NOMO-1 (cell line): ENCODE measurements around the gene QPRT.
"Not testable (repeated sequence)": the region's sequence is repeated elsewhere in the genome, so short reads cannot be mapped to it uniquely, and the experiment has no call there.

Source experiments
- DNase-seq, 2 experiments: peaks; one replicate each; lab custom pipeline; 2025; ENCODE audit not compliant: unreplicated experiment in 2 of 2; lab: John Stamatoyannopoulos, UW

Gene QPRT

DNA sequence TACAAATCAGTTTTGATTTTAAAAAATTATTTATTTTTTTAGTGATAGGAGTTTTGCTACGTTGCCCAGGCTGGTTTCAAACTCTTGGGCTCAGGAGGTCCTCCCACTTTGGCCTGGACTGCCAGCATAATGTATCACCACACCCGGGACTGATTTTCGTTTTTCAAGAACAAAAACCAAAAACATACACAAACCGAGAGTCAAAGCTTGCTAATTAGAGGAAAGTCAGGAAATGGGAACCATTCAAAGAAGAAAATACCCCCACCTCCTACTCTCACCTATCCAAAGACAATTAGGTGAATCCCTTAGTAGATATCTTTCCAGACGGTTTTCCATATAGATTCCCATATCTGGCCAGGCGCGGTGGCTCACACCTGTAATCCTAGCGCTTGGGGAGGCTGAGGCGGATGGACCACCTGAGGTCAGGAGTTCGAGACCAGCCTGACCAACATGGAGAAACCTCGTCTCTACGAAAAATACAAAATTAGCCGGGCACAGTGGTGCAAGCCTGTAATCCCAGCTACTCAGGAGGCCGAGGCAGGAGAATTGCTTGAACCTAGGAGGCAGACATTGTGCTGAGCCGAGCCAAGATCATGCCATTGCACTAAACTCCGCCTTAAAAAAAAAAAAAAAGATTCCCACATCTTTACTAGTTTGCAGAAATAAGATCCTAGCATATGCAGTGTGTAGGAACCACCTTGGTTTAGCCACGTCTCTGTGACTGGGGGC, 16.8 kb upstream of the QPRT start:
- no peak for DNase-seq

DNA sequence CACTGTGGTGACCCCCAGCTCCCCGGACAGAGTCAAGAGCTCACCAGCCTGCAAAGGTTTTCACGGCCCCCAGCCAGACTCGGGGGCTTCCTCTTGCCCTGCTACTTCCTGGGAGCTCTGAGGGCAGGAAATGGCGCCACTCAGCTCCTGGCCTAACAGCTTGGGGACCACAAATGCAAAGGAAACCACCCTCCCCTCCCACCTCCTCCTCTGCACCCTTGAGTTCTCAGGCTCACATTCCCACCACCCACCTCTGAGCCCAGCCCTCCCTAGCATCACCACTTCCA, 16.3 kb upstream of the QPRT start:
- peak in 1 of 2 experiments; percentile 32 for DNase-seq

DNA sequence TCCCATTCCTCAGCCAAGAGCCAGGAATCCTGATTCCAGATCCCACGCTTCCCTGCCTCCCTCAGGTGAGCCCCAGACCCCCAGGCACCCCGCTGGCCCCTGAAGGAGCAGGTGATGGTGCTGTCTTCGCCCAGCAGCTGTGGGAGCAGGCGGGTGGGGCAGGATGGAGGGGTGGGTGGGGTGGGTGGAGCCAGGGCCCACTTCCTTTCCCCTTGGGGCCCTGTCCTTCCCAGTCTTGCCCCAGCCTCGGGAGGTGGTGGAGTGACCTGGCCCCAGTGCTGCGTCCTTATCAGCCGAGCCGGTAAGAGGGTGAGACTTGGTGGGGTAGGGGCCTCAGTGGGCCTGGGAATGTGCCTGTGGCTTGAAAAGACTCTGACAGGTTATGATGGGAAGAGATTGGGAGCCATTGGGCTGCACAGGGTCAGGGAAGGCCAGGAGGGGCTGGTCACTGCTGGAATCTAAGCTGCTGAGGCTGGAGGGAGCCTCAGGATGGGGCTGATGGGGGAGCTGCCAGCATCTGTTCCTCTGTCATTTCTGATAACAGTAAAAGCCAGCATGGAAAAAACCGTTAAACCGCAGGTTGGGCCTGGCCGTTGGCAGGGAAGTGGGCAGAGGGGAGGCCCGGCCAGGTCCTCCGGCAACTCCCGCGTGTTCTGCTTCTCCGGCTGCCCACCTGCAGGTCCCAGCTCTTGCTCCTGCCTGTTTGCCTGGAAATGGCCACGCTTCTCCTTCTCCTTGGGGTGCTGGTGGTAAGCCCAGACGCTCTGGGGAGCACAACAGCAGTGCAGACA, 15.8 kb upstream of the QPRT start, which contains the start of gene SPN:
TSS of gene SPN (plus strand) at position 232 of the 791 bp plus-strand sequence. CDS start at position 714, 482 bp downstream.
- peak; percentile 64 to 79 for DNase-seq

DNA sequence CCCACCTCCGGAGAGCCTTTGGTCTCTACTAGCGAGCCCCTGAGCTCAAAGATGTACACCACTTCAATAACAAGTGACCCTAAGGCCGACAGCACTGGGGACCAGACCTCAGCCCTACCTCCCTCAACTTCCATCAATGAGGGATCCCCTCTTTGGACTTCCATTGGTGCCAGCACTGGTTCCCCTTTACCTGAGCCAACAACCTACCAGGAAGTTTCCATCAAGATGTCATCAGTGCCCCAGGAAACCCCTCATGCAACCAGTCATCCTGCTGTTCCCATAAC, 15.2 kb upstream of the QPRT start:
- DNase-seq, result no peak

DNA sequence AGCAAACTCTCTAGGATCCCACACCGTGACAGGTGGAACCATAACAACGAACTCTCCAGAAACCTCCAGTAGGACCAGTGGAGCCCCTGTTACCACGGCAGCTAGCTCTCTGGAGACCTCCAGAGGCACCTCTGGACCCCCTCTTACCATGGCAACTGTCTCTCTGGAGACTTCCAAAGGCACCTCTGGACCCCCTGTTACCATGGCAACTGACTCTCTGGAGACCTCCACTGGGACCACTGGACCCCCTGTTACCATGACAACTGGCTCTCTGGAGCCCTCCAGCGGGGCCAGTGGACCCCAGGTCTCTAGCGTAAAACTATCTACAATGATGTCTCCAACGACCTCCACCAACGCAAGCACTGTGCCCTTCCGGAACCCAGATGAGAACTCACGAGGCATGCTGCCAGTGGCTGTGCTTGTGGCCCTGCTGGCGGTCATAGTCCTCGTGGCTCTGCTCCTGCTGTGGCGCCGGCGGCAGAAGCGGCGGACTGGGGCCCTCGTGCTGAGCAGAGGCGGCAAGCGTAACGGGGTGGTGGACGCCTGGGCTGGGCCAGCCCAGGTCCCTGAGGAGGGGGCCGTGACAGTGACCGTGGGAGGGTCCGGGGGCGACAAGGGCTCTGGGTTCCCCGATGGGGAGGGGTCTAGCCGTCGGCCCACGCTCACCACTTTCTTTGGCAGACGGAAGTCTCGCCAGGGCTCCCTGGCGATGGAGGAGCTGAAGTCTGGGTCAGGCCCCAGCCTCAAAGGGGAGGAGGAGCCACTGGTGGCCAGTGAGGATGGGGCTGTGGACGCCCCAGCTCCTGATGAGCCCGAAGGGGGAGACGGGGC, 14.7 kb upstream of the QPRT start:
- DNase-seq, result no peak

DNA sequence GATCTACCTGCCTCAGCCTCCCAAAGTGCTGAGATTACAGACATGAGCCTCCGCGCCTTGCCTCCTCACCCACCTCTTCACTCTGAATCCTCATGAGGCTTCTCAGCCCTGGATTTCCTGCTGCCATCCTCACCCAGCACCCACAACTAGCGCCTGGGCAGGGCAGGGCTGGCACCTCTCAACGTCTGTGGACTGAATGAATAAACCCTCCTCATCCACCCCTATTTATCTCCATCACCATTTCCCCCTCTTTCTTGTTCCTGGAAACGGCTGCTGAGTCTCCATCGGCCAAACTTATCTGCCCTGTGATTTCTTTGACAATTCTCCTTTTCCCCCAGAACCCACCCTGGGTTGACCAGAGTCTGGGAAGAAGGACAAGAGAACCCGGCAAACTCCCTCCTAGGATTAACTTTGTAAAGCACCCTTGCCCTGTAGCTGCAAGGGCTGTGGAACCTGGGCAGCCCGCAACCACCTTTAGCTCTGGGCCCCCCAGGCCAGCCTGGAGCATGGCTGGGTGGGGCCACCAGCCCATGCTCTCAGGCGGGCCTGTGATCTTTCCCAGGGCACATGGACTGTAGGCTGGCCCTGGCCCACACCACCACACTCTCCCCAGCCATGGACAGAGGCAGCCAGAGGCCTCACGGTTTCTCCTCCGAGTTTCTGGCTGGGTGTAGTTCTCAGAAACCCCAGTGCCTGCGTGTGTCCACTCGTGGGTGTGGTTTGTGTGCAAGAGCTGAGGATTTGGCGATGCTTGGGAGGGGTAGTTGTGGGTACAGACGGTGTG, 13.5 kb upstream of the QPRT start:
- no peak for DNase-seq

DNA sequence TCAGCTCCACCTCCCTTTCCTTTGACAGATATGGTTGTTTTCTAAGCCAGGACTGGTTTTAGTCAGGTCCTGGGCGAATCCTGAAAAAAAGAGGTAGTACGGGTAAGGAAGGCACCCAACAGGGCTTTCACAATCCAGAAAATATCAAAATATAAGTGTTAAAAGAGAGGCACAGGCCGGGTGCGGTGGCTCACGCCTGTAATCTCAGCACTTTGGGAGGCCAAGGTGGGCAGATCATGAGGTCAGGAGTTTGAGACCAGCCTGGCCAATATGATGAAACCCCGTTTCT, 11.7 kb upstream of the QPRT start:
- DNase-seq, result not testable (repeated sequence)

DNA sequence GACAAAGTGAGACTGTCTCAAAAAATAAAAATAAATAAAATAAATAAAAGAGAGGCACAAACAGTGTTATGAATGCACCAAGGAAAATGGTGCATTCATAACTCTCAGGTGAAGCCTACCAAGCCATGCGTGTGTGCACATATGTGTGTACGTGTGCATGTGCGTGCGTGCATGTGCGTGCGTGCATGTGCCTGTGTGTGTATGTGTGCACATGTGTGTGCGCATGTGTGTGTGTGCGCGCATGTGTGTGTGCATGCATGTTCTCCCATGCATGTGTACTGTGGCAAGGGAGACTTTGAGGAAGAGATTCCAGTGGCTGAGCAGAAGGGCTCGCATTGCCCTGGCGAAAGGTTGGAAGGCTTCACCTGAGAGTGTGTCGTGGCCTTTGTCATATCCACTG, 11.2 kb upstream of the QPRT start:
- DNase-seq, result no peak

DNA sequence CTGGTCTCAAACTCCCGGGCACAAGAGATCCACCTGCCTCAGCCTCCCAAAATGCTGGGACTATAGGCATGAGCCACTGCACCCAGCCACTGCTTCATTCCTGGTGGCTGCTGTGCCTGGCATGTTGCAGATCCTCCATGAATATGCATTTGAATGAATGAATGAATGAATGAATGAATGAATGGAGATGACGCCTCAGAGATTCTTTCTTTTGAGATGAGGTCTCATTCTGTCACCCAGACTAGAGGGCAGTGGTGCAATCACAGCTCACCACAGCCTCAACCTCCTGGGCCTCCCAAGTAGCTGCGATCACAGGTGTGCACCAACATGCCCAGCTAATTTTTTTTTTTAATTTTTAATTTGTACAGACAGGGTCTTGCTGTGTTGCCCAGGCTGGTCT, 10.7 kb upstream of the QPRT start:
- DNase-seq, result no peak

DNA sequence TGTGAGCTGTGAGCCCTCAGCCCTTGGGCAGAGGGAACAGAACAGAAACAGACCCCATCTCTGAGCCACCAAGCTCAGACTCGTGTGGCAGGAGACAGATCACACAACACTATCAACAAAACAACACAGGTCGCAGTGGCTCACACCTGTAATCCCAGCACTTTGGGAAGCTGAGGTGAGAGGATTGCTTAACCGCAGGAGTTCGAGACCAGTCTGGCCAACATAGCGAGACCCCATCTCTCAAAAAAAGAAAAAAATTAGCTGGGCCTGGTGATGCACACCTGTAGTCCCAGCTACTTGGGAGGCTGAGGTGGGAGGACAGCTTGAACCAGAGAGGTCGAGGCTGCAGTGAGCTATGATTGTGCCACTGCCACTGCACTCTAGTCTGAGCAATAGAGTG, 5.5 kb upstream of the QPRT start:
- DNase-seq, result no peak

DNA sequence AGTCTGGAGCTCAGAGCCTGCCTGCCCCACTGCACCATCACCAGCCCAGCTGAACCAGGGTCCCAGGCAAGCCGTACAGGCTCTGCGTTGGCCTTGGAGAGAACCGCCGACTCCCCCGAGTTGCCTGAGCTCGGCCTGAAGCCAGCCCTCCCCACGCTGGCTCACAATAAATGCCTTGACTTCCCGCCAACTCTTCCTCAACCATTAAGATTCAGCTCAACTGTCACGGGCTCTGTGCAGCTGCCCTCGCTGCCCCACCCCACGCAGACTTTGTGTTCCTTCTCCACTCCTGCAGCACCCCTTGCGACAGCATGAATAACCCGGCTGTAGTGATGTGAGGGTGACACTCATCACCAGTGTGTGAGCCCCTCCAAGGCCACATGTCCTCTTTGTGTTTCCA, 4.8 kb upstream of the QPRT start:
- peak in 1 of 2 experiments; percentile 22 for DNase-seq

DNA sequence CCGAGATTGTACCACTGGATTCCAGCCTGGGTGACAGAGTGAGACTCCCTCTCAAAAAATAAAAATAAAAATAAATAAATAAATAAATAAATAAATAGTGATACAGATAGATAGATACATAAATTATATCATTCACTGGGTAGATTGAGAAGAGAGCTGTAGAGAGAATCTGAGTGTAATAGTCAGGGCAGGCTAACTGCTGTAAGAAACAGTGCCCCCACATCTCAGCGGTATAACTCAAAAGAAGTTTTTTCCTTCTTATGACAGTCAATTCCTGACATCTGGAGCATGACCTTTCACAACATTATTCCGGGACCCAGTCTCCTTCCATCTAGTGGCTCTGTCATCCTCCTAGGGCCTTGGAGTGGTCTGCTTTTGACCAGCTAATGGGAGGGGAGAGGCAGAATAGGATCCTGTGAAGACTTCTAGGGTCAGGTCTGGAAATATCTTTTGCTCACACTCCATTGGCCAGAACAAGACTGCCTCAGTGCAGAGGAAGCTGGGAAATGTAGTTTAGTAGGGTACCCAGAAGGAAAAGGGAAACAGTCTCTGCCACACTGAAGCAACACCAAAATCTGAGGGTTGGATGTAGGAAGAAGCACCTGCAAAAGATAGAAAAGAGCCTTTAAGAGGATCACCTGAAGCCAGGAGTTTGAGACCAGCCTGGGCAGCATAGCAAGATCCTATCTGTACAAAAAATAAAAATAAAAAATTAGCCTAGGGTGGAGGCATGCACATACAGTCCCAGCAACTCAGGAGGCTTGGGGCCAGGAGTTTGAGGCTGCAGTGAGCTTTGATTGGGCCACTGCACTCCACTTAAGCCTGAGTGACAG, 3.0 kb upstream of the QPRT start:
- peak in 1 of 2 experiments; percentile 86 for DNase-seq

DNA sequence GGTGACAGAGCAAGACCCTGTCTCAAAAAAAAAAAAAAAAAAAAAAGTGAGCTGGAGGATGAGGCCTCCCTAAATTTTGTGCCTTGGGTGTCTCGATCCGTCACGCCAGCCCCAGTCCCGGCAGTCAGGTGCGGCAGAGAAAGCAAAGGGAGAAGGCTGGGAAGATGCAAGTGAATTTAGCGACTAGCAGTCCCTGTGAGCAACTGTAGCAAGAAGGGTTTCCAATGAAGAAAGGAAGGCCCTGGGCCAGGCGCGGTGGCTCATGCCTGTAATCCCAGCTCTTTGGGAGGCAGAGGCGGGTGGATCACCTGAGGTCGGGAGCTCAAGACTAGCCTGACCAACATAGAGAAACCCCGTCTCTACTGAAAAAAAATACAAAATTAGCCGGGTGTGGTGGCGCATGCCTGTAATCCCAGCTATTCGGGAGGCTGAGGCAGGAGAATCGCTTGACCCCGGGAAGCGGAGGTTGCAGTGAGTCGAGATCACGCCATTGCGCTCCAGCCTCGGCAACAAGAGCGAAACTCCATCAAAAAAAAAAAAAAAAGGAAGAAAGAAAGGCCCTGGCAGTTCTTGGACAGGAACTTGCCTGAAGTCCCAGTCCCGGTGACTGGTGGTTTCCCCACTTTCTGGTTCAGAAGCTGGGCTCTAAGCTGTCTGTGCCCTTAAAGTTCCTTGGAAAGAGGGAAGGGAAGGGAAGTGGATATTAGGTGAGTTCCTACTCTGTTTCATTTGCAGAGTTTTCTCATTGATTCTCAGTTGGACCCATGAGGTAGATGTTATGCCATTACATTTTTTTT, 1.8 kb upstream of the QPRT start:
- DNase-seq, result peak in 1 of 2 experiments; percentile 40

DNA sequence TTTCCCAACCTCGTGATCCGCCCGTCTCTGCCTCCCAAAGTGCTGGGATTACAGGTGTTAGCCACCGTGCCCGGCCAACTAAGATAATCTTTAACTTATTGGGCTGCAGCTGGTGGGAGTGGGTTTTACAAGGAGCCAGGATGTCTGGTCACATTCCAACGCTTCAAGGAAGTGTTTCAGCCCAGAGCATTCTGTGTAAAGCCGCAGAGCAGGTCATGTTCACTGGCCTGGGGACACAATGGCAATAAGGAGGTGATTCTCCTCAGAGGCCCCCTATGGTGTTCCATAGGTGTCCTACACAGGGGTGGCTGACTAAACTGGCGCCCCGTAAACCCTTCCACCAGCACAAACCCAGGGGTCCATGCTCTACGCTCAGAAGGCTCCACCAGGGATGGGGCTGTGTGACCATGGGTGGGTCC, 1.2 kb downstream of the QPRT start:
- DNase-seq, result no peak

DNA sequence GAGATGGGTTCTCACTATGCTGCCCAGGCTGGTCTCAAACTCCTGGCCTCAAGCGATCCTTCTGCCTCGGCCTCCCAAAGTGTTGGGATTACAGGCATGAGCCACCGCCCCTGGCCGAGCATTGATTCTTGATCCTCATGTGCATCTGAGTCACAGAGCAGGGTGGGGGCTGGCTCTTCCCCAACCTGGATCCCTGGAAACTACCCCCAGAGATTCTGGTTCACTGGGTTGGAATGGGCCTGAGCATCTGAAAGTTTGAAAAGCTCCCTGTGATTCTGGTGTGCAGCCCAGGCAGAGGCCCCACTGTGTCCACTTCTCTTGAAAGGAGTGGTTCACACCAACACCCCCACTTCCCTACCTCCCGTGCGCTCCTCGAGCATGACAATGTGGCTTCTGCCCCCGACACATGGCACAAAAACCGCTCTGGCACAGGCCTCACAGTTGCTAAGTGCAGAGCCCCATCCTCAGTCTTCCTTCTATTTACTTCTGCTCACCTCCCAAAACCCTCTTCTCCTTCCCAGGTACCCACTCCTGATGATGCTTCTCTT, 4.6 kb downstream of the QPRT start:
- no peak for DNase-seq

DNA sequence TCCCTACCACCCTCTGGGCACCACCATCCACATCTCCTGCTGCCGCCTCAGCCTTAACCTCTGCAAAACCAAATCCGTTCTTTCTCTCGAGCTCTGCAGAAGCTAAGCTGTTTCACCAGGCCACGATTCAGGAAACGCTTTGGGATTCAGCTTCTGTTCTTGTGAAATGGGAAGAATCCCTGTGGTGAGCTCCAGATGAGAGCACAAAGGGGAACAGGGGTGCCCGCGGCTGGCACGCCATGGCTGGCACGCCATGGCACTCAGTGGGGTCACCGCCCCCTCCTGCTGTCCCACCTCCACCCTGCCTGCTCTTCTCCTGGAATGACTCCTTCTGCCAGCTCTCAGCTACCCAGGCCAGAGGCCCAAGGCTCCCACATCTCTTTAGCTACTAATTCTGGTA, 5.7 kb downstream of the QPRT start:
- no peak for DNase-seq

DNA sequence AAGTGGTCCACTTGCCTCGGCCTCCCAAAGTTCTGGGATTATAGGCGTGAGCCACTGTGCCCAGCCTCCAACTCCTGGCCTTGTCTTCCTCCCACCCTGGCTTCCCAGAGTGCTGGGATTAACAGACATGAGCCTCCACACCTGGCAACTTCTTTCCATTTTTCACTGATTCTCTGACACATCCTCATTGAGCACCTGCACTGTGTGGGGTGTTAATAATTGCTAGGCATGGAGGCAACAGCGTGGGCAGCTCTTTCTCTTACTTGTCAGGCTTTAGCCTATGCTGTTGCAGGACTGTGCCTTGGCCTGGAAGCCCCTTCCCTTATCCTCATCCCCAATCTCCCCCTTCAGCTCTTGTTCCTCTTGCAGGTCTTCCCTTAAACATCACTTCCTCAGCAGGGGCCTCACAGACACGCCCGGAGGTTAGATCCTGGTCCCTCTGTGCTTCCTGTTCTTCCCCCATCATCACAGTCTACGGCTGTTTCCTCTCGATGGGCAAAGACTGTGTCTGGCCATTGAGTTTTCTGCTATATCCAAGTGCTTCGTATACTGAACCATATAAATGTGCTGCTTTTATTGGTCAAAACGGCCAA, 7.9 kb downstream of the QPRT start:
- DNase-seq, result peak in 1 of 2 experiments; percentile 47

DNA sequence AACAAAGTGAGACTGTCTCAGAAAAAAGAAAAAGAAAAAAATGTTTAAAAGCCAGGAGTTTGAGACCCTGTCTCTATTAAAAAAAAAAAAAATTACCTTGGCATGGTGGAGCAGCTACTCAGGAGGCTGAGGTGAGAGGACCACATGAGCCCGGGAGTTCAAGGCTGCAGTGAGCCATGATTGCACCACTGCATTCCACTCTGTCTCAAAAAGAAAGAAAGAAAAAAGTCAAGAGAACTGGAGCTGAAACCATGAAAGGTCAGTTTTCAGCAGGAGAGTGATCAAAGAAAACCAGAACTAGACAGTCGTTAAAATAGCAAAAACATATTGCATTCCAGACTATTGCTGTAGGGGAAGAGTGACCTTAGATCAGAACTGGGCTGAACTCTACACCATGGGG, 8.8 kb downstream of the QPRT start:
- DNase-seq, result no peak

DNA sequence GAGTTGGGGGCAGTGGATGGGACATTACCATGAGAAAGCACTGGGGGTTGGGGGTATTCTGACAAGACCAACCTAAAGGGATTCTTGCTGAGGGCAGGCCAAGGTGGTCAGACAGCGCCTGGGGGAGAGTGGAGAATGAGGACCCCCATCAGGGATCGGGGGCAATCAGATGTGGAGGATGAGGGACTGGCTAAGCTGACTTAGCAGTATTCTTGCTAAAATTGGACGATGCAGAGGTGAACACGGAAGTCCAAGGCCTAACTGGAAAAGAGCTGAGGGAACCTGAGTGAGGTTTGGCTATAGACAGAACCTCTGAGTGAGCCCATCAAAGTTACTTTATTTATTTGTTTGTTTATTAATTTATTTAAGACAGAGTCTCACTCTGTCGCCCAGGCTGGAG, 9.2 kb downstream of the QPRT start:
- DNase-seq, result no peak
